NCI-H526 treated with DMSO at 0.1 percent for 48 hours (cell line): ENCODE data around the gene TTC28.
"Not testable (repeated sequence)": the region's sequence is repeated elsewhere in the genome, so short reads cannot be mapped to it uniquely, and the experiment has no call there.

ENCODE experiments used
- DNase-seq: peaks from one replicate; lab custom pipeline; 2025; lab: John Stamatoyannopoulos, UW

TTC28 gene

GRCh38 chr22:28604966-28605761 lies 74.5 kb downstream of the TTC28 start:
- no peak for DNase-seq

GRCh38 chr22:28601915-28602314 lies 77.7 kb downstream of the TTC28 start:
- DNase-seq: no peak

- DNase-seq: peak; percentile 30
These were observed 79.0 kb downstream of the TTC28 start for GRCh38 chr22:28600546-28601143.

GRCh38 chr22:28599693-28600092 lies 79.9 kb downstream of the TTC28 start:
- no peak for DNase-seq

- no peak for DNase-seq
These were observed 82.0 kb downstream of the TTC28 start for GRCh38 chr22:28597665-28598064.

- peak; percentile 49 for DNase-seq
These were observed 84.7 kb downstream of the TTC28 start for GRCh38 chr22:28594797-28595462.

- DNase-seq: peak; percentile 14
These were observed 85.4 kb downstream of the TTC28 start for GRCh38 chr22:28594076-28594796.

- DNase-seq: no peak
These were observed 86.3 kb downstream of the TTC28 start for GRCh38 chr22:28593299-28593698.

GRCh38 chr22:28589102-28589750 lies 90.4 kb downstream of the TTC28 start:
- DNase-seq: no peak

GRCh38 chr22:28585324-28585723 lies 94.3 kb downstream of the TTC28 start:
- DNase-seq: no peak

- DNase-seq: no peak
These were observed 96.8 kb downstream of the TTC28 start for GRCh38 chr22:28582806-28583205.

GRCh38 chr22:28581016-28581415 lies 98.6 kb downstream of the TTC28 start:
- DNase-seq: no peak

- no peak for DNase-seq
These were observed 103.5 kb downstream of the TTC28 start for GRCh38 chr22:28576162-28576561.

GRCh38 chr22:28574159-28574788 lies 105.4 kb downstream of the TTC28 start:
- DNase-seq: no peak

GRCh38 chr22:28570696-28571373 lies 108.8 kb downstream of the TTC28 start:
- no peak for DNase-seq

GRCh38 chr22:28568974-28569373 lies 110.7 kb downstream of the TTC28 start:
- not testable (repeated sequence) for DNase-seq

GRCh38 chr22:28568099-28568498 lies 111.5 kb downstream of the TTC28 start:
- no peak for DNase-seq

GRCh38 chr22:28566920-28567499 lies 112.6 kb downstream of the TTC28 start:
- DNase-seq: not testable (repeated sequence)

GRCh38 chr22:28563636-28564035 lies 116.0 kb downstream of the TTC28 start:
- no peak for DNase-seq

- no peak for DNase-seq
These were observed 117.3 kb downstream of the TTC28 start for GRCh38 chr22:28562324-28562723.

GRCh38 chr22:28560743-28561101 lies 118.9 kb downstream of the TTC28 start:
- DNase-seq: not testable (repeated sequence)
